Activated CD8-positive, alpha-beta T cell treated with anti-CD3 and anti-CD28 coated beads for 36 hours (primary cell): Measurements from ENCODE around the gene FAM98C. TPM values are rescaled to one million over a fixed set of nuclear protein-coding genes. Genes with fewer than 3 reads are reported as not detected.
A peak's percentile ranks its signal among the peaks of the same experiment; 100 is the strongest.

Source experiments
- ATAC-seq: fragments of 200-7000 bp; cut with Tn5 transposase; one replicate; pipeline ENCODE4 v1.10.0; 2021; ENCODE audit warnings: mild to moderate bottlenecking, moderate library complexity
- CTCF ChIA-PET: fragments of 350-600 bp; sonication (Branson Sonifier 250); formaldehyde crosslinking; loops from one replicate; lab custom pipeline; 2021; ENCODE audit warnings: antibody characterized with exemption; lab: Charles Lee
- POLR2A ChIA-PET: fragments of 350-600 bp; sonication (Branson Sonifier 250); formaldehyde crosslinking; loops from one replicate; lab custom pipeline; 2021; ENCODE audit warnings: antibody characterized with exemption; lab: Charles Lee
- DNase-seq: peaks from one replicate; pipeline ENCODE4 v3.0.0-alpha.2; 2020
- H3K27ac Mint-ChIP-seq: one replicate; pipeline ENCODE4 v1.8.0; 2021; ENCODE audit warnings: mild to moderate bottlenecking, mixed read lengths
- H3K27me3 Mint-ChIP-seq: one replicate; pipeline ENCODE4 v1.8.0; 2021; ENCODE audit warnings: mixed read lengths
- H3K36me3 Mint-ChIP-seq: one replicate; pipeline ENCODE4 v1.8.0; 2021; ENCODE audit warnings: low read depth, mixed read lengths
- H3K4me1 Mint-ChIP-seq: one replicate; pipeline ENCODE4 v1.8.0; 2021; ENCODE audit warnings: low read depth, mixed read lengths
- H3K4me3 Mint-ChIP-seq: one replicate; pipeline ENCODE4 v1.8.0; 2021; ENCODE audit warnings: mild to moderate bottlenecking, moderate library complexity, mixed read lengths
- H3K9me3 Mint-ChIP-seq: one replicate; pipeline ENCODE4 v1.8.0; 2021; ENCODE audit warnings: mixed read lengths
- CTCF ChIP-seq: fragments of 200-600 bp; IDR thresholded peaks from one replicate; pipeline ENCODE4 v1.8.0; 2022; ENCODE audit warnings: antibody characterized with exemption, mild to moderate bottlenecking
- intact Hi-C: fragments of 100-400 bp; cut with micrococcal nuclease; formaldehyde crosslinking; loops from one replicate; pipeline ENCODE4 v1.10.0; 2022
- total RNA-seq, 2 experiments: library from RNA; stranded (reverse); gene quantifications; one replicate each; pipeline ENCODE4 v1.2.3, GENCODE V29; 2021

The FAM98C gene
- total RNA-seq, 2 experiments from 2014 or later = 11.7 to 12.5 TPM

GRCh38 chr19:38367041-38367440, 35.9 kb upstream of the FAM98C start:
- H3K36me3 Mint-ChIP-seq = no peaks in the 10 kb centered on the region
- DNase-seq = no peak
- no peak overlapping the region for H3K4me3 Mint-ChIP-seq
- intact Hi-C loops = no loop called here
- no peak for ATAC-seq
- peaks cover 4% of the 10 kb centered on the region for H3K4me1 Mint-ChIP-seq
- ChIA-PET CTCF (no interaction called here), POLR2A (no interaction called here)
- no peaks in the 10 kb centered on the region for H3K9me3 Mint-ChIP-seq
- H3K27me3 Mint-ChIP-seq = peaks cover 4% of the 10 kb centered on the region
- no peak overlapping the region for H3K27ac Mint-ChIP-seq
- no peak for TF ChIP-seq CTCF

- DNase-seq (no peak), ATAC-seq (no peak)
- ChIA-PET CTCF (interaction anchor here (0.7 kb wide), 1 partner anchor 126 kb away, joined by 3 read pairs; no protein-coding TSS in a partner anchor), POLR2A (no interaction called here)
- TF ChIP-seq CTCF = no peak
- intact Hi-C loops = no loop called here
- Mint-ChIP-seq H3K27ac (no peak overlapping the region), H3K4me1 (peaks cover 2% of the 10 kb centered on the region), H3K27me3 (peaks cover 4% of the 10 kb centered on the region), H3K4me3 (no peak overlapping the region), H3K36me3 (peaks cover under 1% of the 10 kb centered on the region), H3K9me3 (no peaks in the 10 kb centered on the region)
Observed at GRCh38 chr19:38369584-38369983, 33.3 kb upstream of the FAM98C start.

GRCh38 chr19:38370299-38370698, 32.6 kb upstream of the FAM98C start:
- intact Hi-C loops = loop anchor here (5.0 kb wide), 1 partner anchor 33 kb away; the partner anchor contains the start of gene CATSPERG
- Mint-ChIP-seq H3K27ac (no peak overlapping the region), H3K4me1 (peaks cover 7% of the 10 kb centered on the region), H3K36me3 (peaks cover 7% of the 10 kb centered on the region), H3K27me3 (peaks cover 4% of the 10 kb centered on the region), H3K4me3 (no peak overlapping the region), H3K9me3 (no peaks in the 10 kb centered on the region)
- CTCF ChIA-PET = no interaction called here
- DNase-seq (no peak), ATAC-seq (no peak)
- POLR2A ChIA-PET = no interaction called here
- no peak for TF ChIP-seq CTCF

GRCh38 chr19:38371081-38371480, 31.8 kb upstream of the FAM98C start:
- peaks cover 11% of the 10 kb centered on the region for H3K36me3 Mint-ChIP-seq
- intact Hi-C loops = loop anchor here (5.0 kb wide), 1 partner anchor 34 kb away; the partner anchor contains the start of gene CATSPERG
- H3K27ac Mint-ChIP-seq = no peak overlapping the region
- no peaks in the 10 kb centered on the region for H3K9me3 Mint-ChIP-seq
- ATAC-seq (no peak), DNase-seq (no peak)
- peaks cover 15% of the 10 kb centered on the region for H3K4me1 Mint-ChIP-seq
- POLR2A ChIA-PET = no interaction called here
- H3K27me3 Mint-ChIP-seq = peaks cover 4% of the 10 kb centered on the region
- H3K4me3 Mint-ChIP-seq = no peak overlapping the region
- no peak for TF ChIP-seq CTCF
- CTCF ChIA-PET = no interaction called here

GRCh38 chr19:38373907-38374331, 29.0 kb upstream of the FAM98C start:
- CTCF ChIA-PET = interaction anchor here (0.7 to 3.7 kb wide), 15 partner anchors 12 to 556 kb away, joined by 3 to 30 read pairs (median 5); partner anchors contain the start of genes CATSPERG, FAM98C, MRPS12 and SARS2
- intact Hi-C loops = loop anchor here (5.0 kb wide), 1 partner anchor 37 kb away; the partner anchor contains the start of gene CATSPERG
- no peaks in the 10 kb centered on the region for H3K9me3 Mint-ChIP-seq
- POLR2A ChIA-PET = interaction anchor here (0.9 to 3.4 kb wide), 6 partner anchors 12 to 139 kb away, joined by 3 to 40 read pairs (median 8); partner anchors contain the start of genes CATSPERG, GGN and SPRED3
- peaks cover 1% of the 10 kb centered on the region for H3K27me3 Mint-ChIP-seq
- TF ChIP-seq CTCF = no peak
- H3K27ac Mint-ChIP-seq = peak overlapping the region; percentile 99
- ATAC-seq (no peak), DNase-seq (no peak)
- H3K36me3 Mint-ChIP-seq = peaks cover 21% of the 10 kb centered on the region
- peaks cover 23% of the 10 kb centered on the region for H3K4me1 Mint-ChIP-seq
- H3K4me3 Mint-ChIP-seq = peak overlapping the region; percentile 100
